ENCODE data around the gene DNA2.
"Not testable (repeated sequence)": the region's sequence is repeated elsewhere in the genome, so short reads cannot be mapped to it uniquely, and the experiment has no call there.

The DNA2 gene

DNA sequence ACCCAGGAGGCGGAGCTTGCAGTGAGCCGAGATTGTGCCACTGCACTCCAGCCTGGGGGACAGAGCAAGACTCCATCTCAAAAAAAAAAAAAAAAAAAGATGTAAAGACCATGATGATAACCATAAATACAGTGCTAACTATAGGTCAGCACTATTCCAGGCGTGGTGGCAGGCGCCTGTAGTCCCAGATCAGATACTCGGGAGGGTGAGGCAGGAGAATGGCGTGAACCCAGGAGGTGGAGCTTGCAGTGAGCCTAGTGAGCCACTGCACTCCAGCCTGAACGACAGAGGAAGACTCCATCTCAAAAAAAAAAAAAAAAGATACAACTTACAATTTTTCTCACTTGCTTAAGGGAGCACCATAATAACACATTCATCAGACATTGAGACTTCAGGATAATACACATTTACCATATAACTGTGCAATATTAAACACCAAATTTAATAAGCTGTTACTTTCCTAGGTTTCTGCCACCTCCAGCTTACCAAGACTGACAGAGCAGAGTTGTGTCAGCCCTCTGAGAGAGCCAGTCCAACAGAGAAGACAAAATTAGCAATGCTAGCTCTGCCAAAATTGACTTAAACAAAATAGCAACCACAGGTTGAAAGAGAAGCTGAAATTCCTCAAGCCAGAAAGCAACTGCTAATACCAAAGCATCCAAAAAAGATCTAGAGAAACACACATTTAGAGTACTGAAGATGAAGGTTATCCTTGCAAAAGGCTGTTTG is 8.2 kb downstream of the DNA2 start:
- H3K4me3 ChIP-seq (ENCODE audit: low read depth, low read length, poor library complexity, severe bottlenecking), result no peak overlapping the region
- no peaks in the 10 kb centered on the region for H3K27me3 ChIP-seq (ENCODE audit: insufficient read depth, low read length)
- H3K4me2 ChIP-seq (ENCODE audit: low read length), result no peak overlapping the region
- no peaks in the 10 kb centered on the region for H3K9me3 ChIP-seq (ENCODE audit: low read length)
- H3K9me2 ChIP-seq (ENCODE audit: low read depth, low read length), result no peaks in the 10 kb centered on the region
- TF ChIP-seq EZH2 (IDR thresholded peaks at IDR 0.05; ENCODE audit: borderline replicate concordance, low read length), result no peak
- TF ChIP-seq, protein P1, sequence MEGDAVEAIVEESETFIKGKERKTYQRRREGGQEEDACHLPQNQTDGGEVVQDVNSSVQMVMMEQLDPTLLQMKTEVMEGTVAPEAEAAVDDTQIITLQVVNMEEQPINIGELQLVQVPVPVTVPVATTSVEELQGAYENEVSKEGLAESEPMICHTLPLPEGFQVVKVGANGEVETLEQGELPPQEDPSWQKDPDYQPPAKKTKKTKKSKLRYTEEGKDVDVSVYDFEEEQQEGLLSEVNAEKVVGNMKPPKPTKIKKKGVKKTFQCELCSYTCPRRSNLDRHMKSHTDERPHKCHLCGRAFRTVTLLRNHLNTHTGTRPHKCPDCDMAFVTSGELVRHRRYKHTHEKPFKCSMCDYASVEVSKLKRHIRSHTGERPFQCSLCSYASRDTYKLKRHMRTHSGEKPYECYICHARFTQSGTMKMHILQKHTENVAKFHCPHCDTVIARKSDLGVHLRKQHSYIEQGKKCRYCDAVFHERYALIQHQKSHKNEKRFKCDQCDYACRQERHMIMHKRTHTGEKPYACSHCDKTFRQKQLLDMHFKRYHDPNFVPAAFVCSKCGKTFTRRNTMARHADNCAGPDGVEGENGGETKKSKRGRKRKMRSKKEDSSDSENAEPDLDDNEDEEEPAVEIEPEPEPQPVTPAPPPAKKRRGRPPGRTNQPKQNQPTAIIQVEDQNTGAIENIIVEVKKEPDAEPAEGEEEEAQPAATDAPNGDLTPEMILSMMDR (IDR thresholded peaks at IDR 0.05; ENCODE audit: low read length), result no peak
- H4K20me1 ChIP-seq (ENCODE audit: insufficient read depth, low read length), result no peaks in the 10 kb centered on the region
- H3K79me2 ChIP-seq (ENCODE audit: insufficient read depth, low read length), result peaks cover 8% of the 10 kb centered on the region
- no peak overlapping the region for H3K27ac ChIP-seq (ENCODE audit: low read depth, low read length, poor library complexity, severe bottlenecking)
- no peak overlapping the region for H3K9ac ChIP-seq (ENCODE audit: low read length)
- H3F3A ChIP-seq (ENCODE audit: insufficient read depth, low read length), result no peaks in the 10 kb centered on the region
- H3K4me1 ChIP-seq (ENCODE audit: insufficient read depth, low read length, severe bottlenecking), result no peaks in the 10 kb centered on the region
- H2AFZ ChIP-seq (ENCODE audit: low read length), result no peak overlapping the region
- peaks cover 90% of the 10 kb centered on the region for H3K36me3 ChIP-seq (ENCODE audit: insufficient read depth, low read length)

DNA sequence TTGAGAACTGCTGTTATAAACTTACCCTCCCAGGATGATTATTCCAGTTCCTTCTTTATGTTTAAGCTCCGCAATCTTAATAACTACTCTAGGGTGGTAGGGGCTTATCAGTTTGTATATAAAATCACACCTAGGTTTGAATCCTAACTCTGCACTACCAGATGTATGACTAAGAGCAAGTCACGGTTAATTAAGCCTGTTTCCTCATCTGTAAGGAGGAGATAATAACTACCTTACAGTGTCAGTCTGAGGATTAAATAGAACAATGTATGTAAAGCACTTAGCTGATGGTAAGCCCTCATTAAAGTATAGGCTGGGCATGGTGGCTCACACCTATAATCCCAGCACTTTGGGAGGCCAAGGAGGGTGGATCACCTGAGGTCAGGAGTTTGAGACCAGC is 9.2 kb downstream of the DNA2 start:
- Histone ChIP-seq H3K4me1 (ENCODE audit: insufficient read depth, low read length, severe bottlenecking) (no peaks in the 10 kb centered on the region), H3K27me3 (ENCODE audit: insufficient read depth, low read length) (no peaks in the 10 kb centered on the region), H2AFZ (ENCODE audit: low read length) (no peak overlapping the region), H3K79me2 (ENCODE audit: insufficient read depth, low read length) (no peaks in the 10 kb centered on the region), H3K36me3 (ENCODE audit: insufficient read depth, low read length) (peaks cover 90% of the 10 kb centered on the region), H3K9me3 (ENCODE audit: low read length) (no peaks in the 10 kb centered on the region), H4K20me1 (ENCODE audit: insufficient read depth, low read length) (no peaks in the 10 kb centered on the region), H3K27ac (ENCODE audit: low read depth, low read length, poor library complexity, severe bottlenecking) (no peak overlapping the region), H3F3A (ENCODE audit: insufficient read depth, low read length) (no peaks in the 10 kb centered on the region), H3K9me2 (ENCODE audit: low read depth, low read length) (no peaks in the 10 kb centered on the region), H3K9ac (ENCODE audit: low read length) (no peak overlapping the region), H3K4me2 (ENCODE audit: low read length) (no peak overlapping the region), H3K4me3 (ENCODE audit: low read depth, low read length, poor library complexity, severe bottlenecking) (no peak overlapping the region)
- TF ChIP-seq, protein P1 (IDR thresholded peaks at IDR 0.05; ENCODE audit: low read length), result no peak
- no peak for TF ChIP-seq EZH2 (IDR thresholded peaks at IDR 0.05; ENCODE audit: borderline replicate concordance, low read length)

DNA sequence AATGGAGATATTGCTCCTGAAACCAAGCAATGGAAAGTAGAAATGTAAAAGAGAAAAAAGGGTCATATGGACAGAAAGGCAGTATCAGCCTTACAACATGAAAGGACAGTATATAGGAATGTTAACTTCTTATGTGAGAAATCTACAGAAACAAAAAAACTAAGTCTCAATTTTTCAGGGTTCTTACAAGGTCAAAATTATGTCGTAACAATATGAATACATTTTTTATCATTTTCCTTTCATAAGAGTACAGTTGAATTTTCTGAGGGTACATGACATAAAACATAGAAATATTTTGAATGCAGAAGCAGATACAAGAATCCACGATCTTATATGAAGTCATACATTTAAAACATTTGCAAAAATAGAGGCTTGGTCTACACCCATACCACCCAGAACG is 10.7 kb downstream of the DNA2 start:
- no peaks in the 10 kb centered on the region for H3K4me1 ChIP-seq (ENCODE audit: insufficient read depth, low read length, severe bottlenecking)
- peaks cover 96% of the 10 kb centered on the region for H3K36me3 ChIP-seq (ENCODE audit: insufficient read depth, low read length)
- H3K79me2 ChIP-seq (ENCODE audit: insufficient read depth, low read length), result no peaks in the 10 kb centered on the region
- H3K27ac ChIP-seq (ENCODE audit: low read depth, low read length, poor library complexity, severe bottlenecking), result no peak overlapping the region
- no peak overlapping the region for H2AFZ ChIP-seq (ENCODE audit: low read length)
- H3K9me2 ChIP-seq (ENCODE audit: low read depth, low read length), result no peaks in the 10 kb centered on the region
- H3K4me2 ChIP-seq (ENCODE audit: low read length), result no peak overlapping the region
- no peak overlapping the region for H3K9ac ChIP-seq (ENCODE audit: low read length)
- H4K20me1 ChIP-seq (ENCODE audit: insufficient read depth, low read length), result no peaks in the 10 kb centered on the region
- no peak overlapping the region for H3K4me3 ChIP-seq (ENCODE audit: low read depth, low read length, poor library complexity, severe bottlenecking)
- H3F3A ChIP-seq (ENCODE audit: insufficient read depth, low read length), result no peaks in the 10 kb centered on the region
- no peaks in the 10 kb centered on the region for H3K9me3 ChIP-seq (ENCODE audit: low read length)
- H3K27me3 ChIP-seq (ENCODE audit: insufficient read depth, low read length), result no peaks in the 10 kb centered on the region
- TF ChIP-seq, protein P1 (IDR thresholded peaks at IDR 0.05; ENCODE audit: low read length), result no peak
- TF ChIP-seq EZH2 (IDR thresholded peaks at IDR 0.05; ENCODE audit: borderline replicate concordance, low read length), result no peak

DNA sequence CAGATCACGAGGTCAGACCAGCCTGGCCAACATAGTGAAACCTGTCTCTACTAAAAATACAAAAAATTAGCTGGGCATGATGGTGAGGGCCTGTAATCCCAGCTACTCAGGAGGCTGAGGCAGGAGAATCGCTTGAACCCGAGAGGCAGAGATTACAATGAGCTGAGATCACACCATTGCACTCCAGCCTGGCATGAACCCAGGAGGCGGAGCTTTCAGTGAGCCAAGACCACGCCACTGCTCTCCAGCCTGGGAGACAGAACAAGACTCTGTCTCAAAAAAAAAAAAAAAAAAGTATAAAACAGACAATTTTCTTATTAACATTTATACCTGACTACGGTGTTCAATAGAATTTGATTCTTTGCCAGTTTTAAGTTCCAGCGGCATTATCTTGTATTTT is 22.1 kb downstream of the DNA2 start:
- not testable (repeated sequence) for H3K79me2 ChIP-seq (ENCODE audit: insufficient read depth, low read length); H2AFZ ChIP-seq (ENCODE audit: low read length); H4K20me1 ChIP-seq (ENCODE audit: insufficient read depth, low read length); H3K27ac ChIP-seq (ENCODE audit: low read depth, low read length, poor library complexity, severe bottlenecking); H3K27me3 ChIP-seq (ENCODE audit: insufficient read depth, low read length); H3F3A ChIP-seq (ENCODE audit: insufficient read depth, low read length); H3K9me2 ChIP-seq (ENCODE audit: low read depth, low read length); H3K4me3 ChIP-seq (ENCODE audit: low read depth, low read length, poor library complexity, severe bottlenecking); H3K9ac ChIP-seq (ENCODE audit: low read length); H3K4me2 ChIP-seq (ENCODE audit: low read length); H3K9me3 ChIP-seq (ENCODE audit: low read length); H3K4me1 ChIP-seq (ENCODE audit: insufficient read depth, low read length, severe bottlenecking)
- peaks cover 80% of the 10 kb centered on the region for H3K36me3 ChIP-seq (ENCODE audit: insufficient read depth, low read length)
